Sigmoid colon (tissue), 4 donors: ENCODE measurements around the gene ARHGEF1.

ENCODE experiments used
- POLR2A ChIP-seq, 2 donors: fragments of 450-650 bp; IDR thresholded peaks; one replicate each; pipeline ENCODE4 v1.6.1; 2016; ENCODE audit warnings: antibody characterized with exemption in 2 of 2, mild to moderate bottlenecking in 2 of 2, moderate library complexity in 2 of 2
- POLR2AphosphoS5 ChIP-seq, 4 donors: sonication (generic); formaldehyde crosslinking; IDR thresholded peaks; one replicate each; pipeline ENCODE4 v1.6.1; 2017; ENCODE audit warnings: antibody characterized with exemption in 4 of 4
- TF ChIP-seq, protein P1 (sequence below), 4 experiments: fragments of 450-650 bp in 3 of 4; fragments of 200-600 bp in 1 of 4; IDR thresholded peaks; one replicate each; pipeline ENCODE4 v1.5.1; 2016 to 2019; ENCODE audit warnings: antibody characterized with exemption in 4 of 4, mild to moderate bottlenecking in 3 of 4, moderate library complexity in 2 of 4

- TF ChIP-seq, protein P1, sequence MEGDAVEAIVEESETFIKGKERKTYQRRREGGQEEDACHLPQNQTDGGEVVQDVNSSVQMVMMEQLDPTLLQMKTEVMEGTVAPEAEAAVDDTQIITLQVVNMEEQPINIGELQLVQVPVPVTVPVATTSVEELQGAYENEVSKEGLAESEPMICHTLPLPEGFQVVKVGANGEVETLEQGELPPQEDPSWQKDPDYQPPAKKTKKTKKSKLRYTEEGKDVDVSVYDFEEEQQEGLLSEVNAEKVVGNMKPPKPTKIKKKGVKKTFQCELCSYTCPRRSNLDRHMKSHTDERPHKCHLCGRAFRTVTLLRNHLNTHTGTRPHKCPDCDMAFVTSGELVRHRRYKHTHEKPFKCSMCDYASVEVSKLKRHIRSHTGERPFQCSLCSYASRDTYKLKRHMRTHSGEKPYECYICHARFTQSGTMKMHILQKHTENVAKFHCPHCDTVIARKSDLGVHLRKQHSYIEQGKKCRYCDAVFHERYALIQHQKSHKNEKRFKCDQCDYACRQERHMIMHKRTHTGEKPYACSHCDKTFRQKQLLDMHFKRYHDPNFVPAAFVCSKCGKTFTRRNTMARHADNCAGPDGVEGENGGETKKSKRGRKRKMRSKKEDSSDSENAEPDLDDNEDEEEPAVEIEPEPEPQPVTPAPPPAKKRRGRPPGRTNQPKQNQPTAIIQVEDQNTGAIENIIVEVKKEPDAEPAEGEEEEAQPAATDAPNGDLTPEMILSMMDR (IDR thresholded peaks at IDR 0.05): no peak
- TF ChIP-seq POLR2A (IDR thresholded peaks at IDR 0.05) (no peak), POLR2AphosphoS5 (IDR thresholded peaks at IDR 0.05) (no peak)
Measured at GRCh38 chr19:41892173-41892902, 9.4 kb downstream of the ARHGEF1 start.
